ENCODE measurements around the gene ZNF334.
A peak's percentile ranks its signal among the peaks of the same experiment; 100 is the strongest.

Gene ZNF334

DNA sequence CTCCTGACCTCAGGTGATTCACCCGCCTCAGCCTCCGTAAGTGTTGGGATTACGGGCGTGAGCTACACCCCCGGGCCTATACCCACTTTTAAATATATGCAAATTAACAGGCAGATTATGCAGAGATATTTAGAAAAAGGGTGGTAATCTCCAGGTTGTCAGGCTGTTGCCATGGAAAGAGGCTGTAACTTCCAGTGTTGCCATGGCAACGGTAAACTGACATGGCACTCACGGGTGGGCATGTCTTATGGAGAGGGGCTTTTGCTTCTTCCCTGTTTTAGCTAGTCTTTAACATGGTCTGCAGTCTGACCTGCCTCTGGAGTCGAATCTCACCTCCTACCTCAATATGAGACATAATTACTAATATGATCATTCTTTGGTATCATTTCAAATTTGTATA is 44.9 kb downstream of the ZNF334 start:
- TF ChIP-seq, protein P1, sequence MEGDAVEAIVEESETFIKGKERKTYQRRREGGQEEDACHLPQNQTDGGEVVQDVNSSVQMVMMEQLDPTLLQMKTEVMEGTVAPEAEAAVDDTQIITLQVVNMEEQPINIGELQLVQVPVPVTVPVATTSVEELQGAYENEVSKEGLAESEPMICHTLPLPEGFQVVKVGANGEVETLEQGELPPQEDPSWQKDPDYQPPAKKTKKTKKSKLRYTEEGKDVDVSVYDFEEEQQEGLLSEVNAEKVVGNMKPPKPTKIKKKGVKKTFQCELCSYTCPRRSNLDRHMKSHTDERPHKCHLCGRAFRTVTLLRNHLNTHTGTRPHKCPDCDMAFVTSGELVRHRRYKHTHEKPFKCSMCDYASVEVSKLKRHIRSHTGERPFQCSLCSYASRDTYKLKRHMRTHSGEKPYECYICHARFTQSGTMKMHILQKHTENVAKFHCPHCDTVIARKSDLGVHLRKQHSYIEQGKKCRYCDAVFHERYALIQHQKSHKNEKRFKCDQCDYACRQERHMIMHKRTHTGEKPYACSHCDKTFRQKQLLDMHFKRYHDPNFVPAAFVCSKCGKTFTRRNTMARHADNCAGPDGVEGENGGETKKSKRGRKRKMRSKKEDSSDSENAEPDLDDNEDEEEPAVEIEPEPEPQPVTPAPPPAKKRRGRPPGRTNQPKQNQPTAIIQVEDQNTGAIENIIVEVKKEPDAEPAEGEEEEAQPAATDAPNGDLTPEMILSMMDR (conservative IDR thresholded peaks at IDR 0.05; ENCODE audit: low read depth, low read length) = no peak
- DNase-seq (ENCODE audit: low read depth) = no peak
- no peak overlapping the region for H3K4me3 ChIP-seq (ENCODE audit: low read length)

DNA sequence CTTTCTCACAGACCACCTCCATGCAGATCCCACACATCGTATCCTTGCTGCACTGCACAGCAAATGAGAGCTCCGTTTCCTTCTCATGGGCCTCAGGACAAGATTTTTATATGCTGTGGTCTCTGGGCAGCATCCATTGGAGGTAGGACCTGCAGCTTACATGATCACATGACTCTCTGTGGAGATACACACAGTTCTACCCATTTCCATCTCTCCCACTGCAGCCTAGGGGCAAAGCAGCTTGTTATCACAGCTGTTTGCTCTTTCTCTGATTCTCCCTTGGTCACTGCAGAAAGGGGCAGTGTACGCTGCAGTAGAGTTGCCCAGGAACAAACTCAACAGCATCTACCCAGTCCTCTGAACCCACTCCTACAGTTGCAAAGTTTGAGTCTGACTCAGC is 48.9 kb downstream of the ZNF334 start:
- TF ChIP-seq, protein P1 (conservative IDR thresholded peaks at IDR 0.05; ENCODE audit: low read depth, low read length) = no peak
- no peak overlapping the region for H3K4me3 ChIP-seq (ENCODE audit: low read length)
- no peak for DNase-seq (ENCODE audit: low read depth)

DNA sequence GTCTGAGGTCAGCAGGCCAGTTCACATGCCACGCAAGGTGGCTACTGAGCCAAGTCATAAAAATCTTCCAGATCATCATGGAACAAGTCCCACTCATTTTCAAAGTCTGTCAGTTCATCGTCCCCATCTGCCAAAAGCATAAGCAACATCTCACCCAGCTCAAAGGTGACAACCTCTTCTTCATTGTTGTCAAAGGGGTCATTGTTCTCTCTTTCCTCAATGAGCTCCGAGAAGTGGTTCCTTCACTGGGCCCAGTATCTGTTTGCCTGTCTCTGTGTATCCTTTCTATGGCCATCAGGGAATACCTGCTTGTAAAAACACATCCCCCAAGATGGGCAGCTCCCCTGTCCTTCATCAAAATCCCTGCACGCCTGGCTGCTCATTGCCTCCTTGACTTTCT is 49.5 kb downstream of the ZNF334 start:
- TF ChIP-seq, protein P1 (conservative IDR thresholded peaks at IDR 0.05; ENCODE audit: low read depth, low read length) = no peak
- no peak overlapping the region for H3K4me3 ChIP-seq (ENCODE audit: low read length)

DNA sequence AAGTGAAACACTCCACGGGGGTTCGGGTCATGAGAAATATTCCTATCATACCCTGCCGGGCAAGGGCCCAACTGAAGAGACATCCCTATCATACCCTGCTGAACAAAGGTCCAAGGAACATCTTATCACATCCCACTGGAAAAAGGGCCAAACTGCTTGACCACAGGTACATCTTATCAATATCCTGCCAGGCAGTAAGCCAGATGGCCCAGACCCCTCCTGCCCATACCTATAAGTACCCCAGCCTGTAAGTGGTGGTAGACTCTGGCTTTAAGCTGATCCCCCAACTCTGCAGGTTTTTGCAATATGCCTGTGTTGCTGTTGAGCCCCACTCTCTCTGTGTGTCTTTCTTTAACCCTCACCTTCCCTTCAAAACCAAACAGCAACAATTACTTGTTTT is 51.6 kb downstream of the ZNF334 start:
- no peak overlapping the region for H3K4me3 ChIP-seq (ENCODE audit: low read length)
- TF ChIP-seq, protein P1 (conservative IDR thresholded peaks at IDR 0.05; ENCODE audit: low read depth, low read length) = no peak
- DNase-seq (ENCODE audit: low read depth) = no peak

More for the DNA sequence above, 49.5 kb downstream of the ZNF334 start:
- DNase-seq (ENCODE audit: low read depth) = no peak

DNA sequence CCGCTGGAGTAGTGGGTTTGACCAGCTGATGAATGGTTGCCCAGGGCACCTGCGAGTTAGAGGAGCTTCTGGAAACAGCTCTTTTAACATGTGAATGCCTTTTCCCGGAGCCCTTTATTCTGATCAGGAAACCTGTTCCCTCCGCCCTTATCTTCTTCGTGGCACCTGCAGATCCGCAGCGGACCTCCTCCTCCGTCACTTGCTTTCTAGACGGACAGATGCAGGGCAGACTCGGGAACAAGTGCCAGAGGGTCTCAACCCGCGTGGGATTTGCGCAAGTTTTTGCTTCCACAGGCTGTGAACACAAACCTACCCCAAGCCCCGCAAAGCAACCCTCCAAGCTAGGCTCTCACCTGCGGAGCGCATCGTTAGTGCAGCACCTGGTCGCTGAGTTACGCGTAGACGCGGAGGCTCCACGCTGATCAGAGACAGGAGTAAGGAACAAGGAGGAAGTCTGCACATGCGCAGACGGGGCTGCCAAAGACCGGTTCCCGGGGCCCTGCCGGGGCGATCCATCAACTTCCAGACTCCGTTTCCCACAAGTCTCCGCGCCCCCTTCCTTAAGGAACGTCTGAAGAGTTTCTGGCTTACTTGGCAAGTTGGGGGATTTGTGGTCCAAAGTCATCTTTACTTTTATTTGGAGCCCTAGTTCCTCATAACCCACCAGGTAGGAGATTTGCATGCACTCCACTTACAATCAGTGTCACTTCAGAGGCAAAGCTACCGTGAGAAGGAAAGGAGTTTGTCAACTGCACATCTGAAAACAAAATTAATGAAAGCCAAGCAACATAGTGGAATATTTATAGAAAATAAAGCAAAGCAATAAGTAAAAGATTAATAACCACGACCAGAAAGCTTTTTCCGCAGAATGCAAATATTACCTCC is 54.3 kb downstream of the ZNF334 start:
- no peak for DNase-seq (ENCODE audit: low read depth)

DNA sequence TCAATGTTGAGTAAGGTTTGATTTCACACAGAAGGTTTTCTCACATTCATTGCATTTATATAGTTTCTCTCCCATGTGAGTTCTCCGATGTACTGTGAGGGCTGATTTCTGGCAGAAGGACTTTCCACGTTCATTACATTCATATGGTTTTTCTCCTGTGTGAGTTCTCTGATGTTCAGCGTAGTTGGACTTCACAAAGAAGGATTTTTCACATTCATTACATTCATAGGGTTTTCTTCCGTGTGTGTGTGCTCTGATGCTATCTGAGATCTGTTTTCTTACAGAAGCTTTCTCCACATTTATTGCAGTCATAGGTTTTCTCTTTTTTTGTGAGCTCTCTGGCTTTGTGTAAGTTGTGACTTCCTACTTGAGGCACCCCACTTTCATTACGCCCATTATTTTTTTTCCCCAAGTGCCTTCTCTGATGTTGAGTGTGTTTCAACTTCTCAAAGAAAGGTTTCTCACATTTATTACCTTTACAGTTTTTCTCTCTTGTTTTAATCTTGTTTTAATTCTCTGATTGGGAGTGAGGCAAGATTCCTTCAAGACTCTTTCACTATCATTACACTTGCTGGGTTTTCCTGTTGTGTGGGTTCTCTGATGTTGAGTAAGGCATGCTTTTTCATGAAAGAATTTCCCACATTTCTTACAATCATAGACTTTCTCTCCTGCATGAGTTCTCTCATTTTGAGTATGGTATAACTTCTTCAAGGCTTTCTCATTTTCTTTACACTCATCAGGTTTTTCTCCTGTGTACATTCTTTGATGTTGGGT is 56.9 kb downstream of the ZNF334 start:
- TF ChIP-seq, protein P1 (conservative IDR thresholded peaks at IDR 0.05; ENCODE audit: low read depth, low read length) = no peak
- DNase-seq (ENCODE audit: low read depth) = no peak
- no peak overlapping the region for H3K4me3 ChIP-seq (ENCODE audit: low read length)

More for the DNA sequence above, 54.3 kb downstream of the ZNF334 start:
- TF ChIP-seq, protein P1 (conservative IDR thresholded peaks at IDR 0.05; ENCODE audit: low read depth, low read length) = no peak
- H3K4me3 ChIP-seq (ENCODE audit: low read length) = peak overlapping the region; percentile 39
